ENCODE measurements around the gene AHDC1.
A peak's percentile ranks its signal among the peaks of the same experiment; 100 is the strongest.
"Not testable (repeated sequence)": the region's sequence is repeated elsewhere in the genome, so short reads cannot be mapped to it uniquely, and the experiment has no call there.

Gene AHDC1

DNA sequence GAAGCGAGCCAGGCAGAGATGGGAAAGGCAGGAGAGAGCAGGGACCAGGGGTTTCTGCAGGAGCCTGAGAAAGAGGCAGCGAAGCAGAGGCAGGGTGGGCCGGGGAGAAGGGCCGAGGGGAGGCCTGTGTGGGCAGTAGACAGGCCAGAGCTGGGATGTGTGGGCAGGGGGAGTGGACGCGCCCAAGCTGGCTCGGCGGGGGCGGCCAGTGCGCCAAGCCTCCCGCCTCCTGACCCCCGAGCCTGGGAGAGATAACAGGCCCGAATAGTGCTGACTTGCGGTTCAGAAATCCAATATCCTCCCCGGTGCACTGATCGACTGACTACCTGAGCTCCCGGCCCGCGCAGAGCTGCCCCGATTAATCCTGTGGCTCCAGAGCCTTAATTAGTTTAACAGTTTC is 41.9 kb downstream of the AHDC1 start:
- no peak for DNase-seq

DNA sequence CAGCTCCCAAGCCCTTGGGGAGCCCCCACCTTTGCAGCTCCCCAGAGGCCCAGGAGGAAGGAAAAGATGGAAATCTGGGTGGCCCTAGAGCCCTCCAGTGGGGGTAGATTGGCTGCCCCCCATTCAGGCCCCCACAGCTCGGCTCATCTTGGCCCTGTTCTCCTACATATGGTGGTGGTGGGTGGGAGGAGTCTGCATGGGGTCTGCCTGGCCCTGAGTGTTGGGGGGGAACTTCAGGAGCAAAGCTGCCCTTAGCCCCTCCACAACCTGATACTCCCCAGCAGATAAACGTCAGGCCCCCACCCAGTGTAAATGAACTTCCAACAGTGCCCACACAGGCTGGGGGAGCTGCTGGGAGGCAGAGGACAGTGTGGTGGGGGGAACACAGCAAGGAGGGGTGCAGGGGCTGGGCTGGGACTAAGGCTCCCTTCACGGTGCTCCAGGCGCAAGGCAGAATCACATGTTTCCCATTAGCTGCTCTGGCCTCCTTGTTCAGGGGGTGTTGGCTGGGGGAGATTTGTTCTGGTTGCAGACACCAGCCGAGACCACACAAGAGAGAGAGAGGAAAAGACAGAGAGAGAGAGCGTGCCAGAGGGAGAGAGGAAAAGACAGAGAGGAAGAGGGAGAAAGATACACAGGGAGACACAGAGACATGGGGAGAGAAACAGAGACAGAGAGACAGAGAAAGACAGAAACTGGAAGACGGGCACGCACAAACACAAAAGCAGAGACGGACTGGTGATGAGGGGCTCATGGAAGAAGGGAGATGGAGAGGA is 42.6 kb downstream of the AHDC1 start:
- no peak for DNase-seq

DNA sequence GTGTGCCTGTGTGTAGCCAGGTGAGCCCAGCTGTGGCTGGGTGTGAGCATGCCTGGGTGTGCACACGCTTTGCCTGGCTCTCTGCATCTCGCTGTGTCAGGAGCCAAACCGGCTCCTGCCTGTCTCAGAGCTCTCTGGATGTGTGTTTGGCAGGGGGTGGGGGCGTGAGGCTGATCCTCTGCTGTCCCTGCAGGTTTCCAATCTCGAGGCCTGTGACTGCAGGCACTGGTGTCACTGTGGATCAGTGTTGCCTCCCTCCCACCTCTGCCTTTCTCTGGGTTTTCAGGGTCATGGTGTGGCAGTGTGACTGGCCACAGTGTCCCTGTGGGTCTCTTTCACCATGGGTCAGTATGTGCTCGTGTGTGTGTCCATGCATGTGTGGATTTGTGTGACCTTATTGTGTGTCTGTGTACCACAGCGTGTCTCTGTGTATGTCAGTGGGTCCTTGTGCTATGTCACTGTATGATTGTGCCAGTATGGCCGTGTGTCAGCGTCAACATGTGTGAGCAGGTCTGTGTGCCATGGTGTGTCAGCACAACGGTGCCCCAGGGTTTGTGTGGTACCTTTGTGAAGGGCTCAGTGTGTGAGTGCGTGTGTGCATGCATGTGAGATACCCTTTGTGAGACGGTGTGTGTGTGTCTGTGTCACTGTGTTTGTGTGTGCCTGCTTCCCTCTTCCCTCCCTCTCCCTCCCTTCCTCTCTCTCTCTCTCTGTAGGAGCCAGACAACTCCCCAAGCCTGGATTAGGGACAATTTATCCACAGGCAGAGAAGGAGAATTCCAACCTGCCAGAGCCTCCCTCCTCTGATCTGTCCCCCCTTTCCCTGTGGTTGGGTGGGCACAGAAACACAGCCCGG is 43.4 kb downstream of the AHDC1 start:
- no peak for DNase-seq

DNA sequence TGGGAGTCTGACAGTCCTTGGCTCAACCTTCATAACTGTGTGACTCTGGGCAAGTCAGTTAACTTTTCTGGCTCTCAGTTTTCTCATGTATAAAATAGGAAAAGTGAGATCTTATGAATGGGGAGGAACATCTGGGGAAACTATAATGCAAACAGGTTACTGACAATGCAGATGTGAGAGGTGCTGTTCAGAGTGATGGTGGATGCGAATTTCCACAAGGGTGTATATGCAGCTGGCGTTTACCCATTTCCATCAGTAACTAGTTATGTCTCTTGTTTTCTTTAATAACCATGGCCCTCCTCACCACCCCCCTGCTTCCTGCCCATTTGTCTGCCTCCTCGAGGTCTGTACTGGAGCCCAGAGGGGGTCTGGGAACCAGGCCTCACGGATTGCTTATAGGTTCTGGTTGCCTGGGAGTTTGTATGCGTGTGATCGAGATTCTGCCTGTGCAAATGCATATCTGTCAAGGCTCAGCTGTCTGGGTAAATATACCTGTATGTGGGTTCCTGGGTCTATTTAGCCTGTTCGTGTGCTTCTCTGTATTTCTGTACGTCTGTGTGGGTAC is 44.4 kb downstream of the AHDC1 start:
- DNase-seq: no peak

DNA sequence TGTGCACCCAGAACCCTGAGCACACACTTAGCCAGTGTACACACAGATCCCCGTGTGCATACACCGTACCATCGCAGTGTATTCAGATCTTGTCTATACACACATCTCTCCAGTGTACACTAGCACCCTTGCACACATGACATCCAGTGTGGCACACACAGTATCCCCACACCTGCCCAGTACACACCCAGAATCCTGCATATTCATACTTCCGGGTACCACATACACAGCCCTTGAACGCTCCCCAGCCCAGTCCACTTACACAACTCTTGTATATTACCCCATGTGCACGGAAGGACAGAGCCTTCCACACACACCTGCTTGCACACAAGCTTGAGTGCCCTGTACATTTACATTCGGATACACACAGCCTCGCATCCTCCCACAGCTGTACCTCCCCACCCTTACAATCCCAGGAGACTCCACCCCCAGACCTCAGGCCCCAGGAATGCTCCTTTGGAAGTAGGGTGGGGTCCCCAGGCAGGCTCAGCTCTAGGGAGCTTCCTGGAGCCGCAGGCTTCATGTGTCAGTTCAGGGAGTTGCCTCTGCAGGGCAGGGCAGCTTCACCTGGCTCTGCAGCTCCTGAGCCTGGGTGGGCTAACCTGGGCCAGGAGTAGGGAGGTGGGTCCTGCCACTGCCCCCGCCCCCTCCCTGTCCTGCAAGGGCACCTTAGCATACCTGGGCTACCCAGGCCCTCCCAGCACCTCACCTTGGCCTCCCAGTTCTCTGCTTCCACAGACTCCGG is 46.2 kb downstream of the AHDC1 start:
- DNase-seq: no peak

DNA sequence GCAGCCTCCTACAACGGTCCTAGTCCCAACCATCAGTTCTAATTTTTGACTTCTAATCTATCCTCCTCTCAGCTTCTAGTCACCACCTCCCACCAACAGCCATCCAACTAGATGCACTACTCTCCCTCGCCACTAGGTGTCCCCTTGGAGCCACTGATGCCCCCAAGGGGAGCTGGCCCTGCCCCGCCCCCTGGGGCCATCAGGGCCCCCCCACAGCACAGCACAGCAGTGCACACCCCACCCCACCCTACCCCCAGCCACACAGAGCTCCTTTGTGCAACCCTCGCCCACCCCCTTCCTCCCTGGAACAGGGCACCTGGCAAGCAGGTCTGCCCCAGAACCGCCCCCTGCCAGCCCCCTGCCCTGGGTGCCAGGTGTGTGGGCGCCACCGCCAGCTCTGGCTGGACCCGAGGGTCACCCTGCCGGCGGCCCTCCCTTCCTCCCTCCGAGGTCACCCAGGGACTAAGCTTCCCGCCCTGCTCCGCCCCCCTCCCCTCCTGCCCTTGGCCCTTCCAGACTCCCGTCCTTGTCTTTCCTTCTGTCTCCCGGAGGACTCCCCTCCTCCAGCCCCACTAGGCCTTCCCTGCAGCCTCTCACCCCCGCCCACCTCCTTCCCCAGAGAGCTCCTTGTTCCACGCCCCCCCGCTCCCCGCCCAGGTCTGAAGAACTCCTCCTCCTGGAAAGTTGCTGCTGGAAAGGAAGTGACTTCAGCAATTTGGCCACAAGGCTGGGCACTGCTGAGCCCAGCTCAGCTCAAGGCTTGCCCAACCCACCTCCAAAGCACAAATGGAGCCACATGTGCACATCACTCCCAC is 47.0 kb downstream of the AHDC1 start:
- peak; percentile 78 for DNase-seq

DNA sequence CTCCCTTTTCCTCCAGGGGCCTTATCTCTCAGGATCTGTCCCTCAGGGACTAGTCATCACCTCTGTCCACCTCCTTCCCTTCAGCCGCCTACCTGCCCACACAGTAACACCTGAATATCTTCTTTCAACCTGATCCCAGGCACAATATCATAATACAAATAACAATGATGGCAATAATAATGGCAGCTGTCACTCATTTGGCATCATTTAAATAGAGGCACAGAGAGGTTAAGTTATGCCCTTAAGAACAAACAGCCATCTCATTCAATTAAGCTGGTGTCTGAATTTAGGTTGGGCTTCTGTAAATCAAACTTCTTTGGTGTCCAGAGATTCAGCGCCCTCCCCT is 47.5 kb downstream of the AHDC1 start:
- DNase-seq: no peak

DNA sequence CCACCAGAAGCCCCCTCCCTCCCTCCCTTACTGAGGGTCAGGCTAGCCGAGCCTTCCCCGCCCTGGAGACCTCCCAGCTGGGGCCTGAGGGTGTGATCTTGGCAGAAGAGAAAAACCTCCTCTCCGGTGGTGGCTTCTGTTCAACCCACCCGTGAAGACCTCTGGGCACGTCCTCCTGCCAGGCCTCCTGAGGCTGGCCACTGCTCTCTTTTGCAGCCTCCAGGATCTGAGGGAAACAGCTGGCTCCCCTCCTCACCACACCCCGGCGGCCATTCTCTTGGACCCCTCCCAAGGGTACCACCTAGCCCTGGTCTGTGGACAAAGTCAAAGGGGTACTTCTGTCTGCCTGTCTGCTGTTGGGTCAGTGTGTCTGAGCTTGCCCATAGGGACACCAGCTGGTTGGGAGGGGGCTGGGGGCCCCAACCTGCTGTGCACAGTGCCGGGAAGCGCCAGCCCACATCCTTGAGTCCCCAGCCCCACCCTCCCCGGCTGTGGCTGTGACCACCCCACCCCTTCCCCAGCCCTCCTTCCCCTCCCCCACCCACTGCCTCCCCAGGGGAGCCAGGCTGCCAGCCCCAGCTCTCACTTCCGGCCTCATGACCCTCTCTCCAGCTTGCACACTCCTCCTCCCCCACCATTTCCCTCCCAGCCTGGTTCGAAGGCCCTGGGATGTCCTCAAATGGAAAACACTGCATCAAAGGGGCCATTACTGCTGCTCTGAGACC is 48.1 kb downstream of the AHDC1 start:
- DNase-seq: no peak

DNA sequence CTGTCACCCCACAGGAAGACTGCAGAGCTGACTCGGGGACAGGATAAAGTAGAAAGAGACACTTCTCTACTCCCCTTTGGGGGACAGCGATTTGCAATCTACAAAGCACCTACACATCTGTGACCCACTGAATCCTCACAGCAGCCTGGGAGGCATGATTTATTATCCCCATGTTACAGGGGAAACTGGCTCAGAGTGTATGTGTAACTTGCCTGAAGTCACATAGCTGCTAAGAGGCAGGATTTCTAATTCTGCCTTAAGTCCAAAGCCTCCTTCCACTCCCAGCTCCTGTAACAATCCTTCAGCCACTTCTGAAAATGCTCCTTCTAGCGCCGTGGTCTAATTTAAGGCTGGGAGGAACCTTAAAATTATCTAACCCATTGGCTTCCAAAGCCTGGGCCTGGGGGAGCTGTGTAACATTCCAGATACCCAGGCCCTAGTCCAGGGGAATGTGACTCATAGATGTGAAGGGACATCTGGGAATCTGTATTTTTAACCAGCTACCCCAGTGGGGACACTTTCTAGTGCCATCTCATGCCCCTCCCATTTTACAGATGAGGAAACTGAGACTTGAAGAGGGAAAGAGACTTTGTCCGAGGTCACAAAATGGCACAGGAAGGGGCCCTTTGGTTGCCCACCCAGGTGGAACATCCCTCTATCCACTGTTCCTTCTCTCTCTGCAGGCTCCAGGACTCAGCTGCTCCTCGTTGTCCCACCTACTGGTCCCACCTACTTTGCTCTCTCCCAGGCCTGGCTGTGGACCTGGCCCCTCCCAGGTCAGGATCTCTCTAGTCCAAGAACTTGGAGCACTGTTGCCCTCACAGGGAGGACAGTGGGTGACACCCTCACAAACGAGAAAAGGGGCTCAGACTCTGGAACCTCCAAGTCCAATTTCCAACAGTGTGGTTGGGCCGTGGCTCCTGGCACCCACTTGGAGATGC is 48.9 kb downstream of the AHDC1 start:
- DNase-seq: no peak

DNA sequence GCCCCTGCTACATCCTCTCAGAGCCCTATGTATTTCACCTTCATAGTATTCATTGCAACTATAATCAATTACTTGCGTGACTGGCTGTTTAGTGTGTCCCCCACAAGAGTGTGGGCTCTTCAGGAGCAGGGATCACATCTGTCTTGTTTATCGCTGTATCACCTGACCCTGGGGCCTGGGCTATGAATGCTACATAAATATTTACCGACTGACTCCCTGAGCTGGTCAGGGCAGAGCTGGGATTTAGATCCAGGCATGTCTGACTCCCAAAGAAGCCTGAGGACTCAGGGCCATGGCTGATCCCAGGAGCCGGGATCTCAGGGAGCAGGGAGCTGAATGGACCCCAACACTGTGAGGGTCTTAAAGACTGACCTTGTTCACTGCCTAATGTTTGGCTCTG is 49.7 kb downstream of the AHDC1 start:
- no peak for DNase-seq

DNA sequence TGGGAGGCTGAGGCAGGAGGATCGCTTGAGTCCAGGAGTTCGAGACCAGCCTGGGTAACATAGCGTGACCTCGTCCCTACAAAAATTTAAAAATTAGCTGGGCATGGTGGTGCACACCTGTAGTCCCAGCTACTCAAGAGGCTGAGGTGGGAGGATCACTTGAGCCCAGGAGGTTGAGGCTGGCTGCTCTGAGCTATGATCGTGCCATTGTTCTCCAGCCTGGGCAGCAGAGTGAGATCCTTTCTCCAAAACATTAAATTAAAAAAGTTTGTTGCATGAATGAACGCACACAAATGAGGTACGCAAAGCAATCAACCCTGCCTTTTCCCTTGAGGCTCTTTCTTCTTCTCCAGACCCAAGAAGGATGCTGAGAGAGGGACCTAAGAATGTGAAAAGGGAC is 50.1 kb downstream of the AHDC1 start:
- DNase-seq: not testable (repeated sequence)

DNA sequence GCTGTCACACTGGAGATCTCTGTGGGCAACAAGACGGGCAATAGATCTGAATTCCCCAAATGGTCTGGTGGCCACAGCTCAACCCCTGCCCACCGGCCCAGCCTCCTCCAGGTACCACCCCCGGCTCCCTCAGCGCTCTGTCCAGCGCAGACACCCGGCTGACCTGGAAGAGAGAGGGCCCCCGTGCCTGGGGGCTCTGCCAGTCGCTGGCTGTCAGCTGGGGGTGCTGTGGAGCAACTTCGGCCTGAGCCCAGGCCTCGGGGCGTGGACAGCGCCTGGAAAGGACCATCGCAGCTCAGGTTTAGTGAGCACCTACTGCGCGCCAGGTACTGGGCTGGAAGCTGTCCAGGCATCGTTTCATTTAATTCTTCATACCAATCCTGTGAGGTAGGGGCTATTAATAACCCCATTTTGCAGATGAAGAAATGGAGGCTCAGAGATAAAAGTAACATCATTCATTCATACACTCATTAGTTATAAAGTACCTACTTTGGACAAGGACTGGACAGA is 51.0 kb downstream of the AHDC1 start:
- no peak for DNase-seq

DNA sequence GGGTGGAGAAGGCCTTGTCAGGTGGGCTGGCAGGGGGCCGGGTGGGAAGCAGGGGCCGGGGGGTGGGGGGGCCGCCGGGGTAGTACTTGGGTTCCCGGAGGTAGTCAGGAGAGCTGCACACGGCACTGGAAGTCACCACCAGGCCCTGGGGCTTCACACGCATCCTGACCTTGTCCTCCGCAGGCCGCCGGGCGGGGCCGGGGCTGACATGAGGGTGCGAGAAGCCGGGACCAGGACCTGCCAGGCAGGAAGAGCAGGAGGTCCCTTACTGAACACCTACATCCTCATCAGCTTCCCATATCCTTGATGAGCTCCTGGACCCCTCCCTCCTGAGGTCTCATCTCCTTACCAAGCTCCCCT is 52.0 kb downstream of the AHDC1 start:
- no peak for DNase-seq

DNA sequence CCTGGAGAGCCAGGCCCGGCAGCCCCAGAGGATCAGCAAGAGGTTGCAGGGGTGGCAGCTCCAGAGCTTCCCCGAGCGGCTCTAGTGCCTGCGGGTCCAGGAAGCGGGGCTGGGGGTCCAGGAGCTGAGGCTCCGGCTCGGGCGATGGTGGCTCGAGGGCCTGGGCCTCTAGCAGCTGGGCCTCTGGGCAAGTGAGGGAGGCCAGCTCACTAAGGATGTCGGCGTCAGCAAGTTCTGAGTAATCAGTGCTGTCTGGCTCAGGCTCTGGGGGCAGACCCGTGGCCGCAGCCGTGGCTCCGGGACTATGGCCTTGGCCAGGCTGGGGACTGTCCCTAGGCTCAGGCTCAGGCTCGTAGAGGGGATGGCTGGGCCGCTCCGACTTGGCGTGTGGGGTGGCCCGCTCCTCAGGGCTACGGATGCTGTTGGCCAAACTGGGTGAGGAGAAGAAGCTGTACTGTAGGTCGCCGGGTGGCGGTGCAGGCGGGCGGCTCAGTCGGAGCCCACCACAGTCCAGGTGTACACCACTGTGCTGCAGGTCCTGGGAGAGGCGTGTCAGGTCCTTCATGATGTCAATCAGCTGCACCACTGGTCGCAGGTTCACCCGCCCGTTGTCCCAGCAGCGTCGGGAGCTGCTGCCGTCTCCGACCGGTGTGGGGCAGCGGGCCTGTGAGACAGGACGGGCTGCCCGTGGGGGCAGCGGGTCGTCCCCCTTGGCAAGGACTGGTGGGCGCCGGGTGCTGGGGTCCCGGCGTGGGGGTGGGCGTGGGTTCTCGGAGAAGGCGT is 52.6 kb downstream of the AHDC1 start:
- DNase-seq: no peak

DNA sequence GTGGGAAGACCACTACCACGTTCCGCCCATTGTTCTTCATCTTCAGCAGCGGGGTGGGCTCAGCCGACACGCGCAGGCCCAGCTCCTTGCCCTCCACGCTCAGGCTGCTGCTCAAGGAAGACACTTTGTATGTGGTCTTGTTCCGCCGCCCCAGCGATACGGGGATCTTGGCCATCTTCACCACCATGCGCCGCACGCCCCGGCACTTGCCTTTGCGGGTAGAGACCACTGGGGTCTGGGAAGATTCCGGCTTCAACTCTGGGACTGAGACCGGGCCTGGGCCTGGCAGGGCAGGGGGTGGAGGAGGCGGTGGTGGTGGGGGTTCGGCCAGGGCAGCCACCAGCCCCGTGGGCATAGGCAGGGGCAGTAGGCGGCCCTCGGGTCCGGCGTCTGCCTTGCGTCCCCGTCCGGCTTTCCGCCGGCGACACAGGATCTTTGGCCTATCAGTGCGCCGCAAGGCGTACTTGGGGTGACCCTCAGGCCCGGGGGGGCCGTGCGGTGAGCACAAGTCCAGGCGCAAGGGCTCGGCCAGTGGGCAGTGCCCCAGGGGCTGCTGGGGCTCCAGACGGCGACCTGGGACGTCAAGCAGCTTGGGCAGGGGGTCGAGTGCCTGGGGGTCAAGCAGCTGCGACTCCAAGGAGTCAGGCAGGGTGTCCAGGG is 53.3 kb downstream of the AHDC1 start:
- no peak for DNase-seq

DNA sequence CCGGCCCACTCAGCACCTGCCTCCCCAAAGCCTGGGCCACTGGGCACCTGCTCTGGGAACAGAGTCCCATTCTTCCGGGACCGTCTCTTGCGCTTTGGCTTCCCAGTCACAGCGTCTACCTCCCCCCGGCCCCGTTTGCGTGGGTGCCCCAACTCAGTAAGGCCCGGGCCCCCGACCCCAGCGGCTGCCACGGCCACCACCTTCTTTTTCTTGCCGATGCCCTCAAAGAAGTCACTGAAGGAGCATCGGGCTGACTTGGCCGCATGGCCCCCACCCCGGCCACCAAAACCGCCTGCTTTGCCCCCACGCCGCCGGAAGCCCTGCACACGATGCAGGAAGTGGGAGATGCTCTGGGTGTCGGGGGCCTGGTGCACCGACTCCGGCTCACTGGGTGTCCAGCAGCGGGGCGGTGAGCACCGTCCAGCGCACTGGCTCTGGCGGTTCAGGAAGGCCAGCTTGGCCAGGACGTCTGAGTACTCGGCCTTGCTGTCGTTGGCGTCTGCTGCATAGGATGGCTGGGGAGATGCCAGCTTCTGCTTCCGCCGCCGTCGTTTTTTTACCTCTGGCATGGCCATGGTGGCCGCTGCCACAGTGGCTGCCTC is 54.0 kb downstream of the AHDC1 start:
- no peak for DNase-seq

DNA sequence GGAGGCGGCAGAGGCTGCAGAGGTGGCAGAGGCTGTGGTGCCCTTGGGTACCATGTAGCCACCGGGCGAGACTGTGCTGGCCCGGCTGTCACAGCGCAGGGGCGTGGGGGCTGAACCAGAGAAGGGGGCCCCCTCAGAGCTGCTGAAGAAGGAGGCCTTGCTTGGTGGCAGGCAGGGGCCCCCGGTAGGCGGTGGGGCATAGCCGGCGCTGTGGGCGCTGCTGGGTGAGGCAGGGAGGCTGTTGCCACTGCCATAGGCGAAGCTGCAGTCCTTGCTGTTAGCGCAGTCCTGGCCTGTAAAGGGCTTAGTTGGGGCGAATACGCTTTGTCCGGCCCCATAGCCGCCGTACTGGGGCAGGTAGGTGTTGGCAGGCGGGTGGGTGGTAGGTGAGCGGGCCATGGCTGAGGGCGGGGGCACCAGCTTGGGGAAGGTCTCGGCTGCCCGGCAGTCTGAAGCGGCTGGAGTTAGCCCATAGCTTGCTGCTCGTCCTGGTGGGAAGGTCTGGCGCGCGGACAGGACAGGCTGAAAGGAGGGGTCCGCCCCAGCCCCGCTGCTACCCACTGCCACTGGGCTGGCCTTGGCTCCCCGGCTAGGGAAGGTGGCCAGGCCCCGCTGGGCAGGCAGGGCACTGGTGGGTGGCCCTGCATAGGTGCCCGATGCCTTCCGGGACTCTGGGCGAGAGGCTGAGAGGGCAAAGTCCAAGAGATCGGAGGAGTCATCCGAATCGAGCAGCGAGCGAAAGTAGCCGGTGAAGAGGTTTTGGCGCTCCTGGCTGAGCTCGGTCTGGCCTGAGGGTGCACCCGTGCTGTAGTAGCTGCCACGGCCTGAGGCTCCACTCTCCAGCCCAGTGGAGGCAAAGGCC is 54.9 kb downstream of the AHDC1 start:
- no peak for DNase-seq

Measured in activated CD4-positive, CD25-positive, alpha-beta regulatory T cell treated with anti-CD3 and anti-CD28 coated beads, Interleukin-2, amount 50 U/mL, for 72 hours (primary cell).